Hepatic stellate cell (primary cell): ENCODE data around the gene FNBP1.

Source experiments
- DNase-seq: peaks from one replicate; pipeline ENCODE4 v3.0.0; 2011; ENCODE audit warnings: low spot score

The FNBP1 gene

DNA sequence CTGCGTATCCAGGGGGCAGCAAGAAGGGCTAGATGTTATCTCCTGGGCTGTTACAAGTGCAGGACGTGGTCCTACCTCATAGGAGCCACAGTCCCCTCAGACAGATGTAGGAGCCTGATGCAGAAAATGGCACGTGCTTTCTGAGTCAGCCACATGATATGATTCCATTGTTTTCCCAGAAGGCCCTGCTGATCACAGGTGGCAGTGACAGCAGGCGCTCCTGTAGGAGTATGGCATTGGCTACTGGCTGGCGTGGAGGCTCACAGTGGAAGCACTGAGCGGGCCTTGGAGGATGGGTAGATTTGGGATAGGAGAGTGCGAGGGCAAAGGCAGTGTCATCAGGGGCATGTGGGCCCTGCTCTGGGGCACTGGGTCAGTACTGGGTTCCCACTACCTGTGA, 185.8 kb downstream of the FNBP1 start:
- peak; percentile 37 for DNase-seq

DNA sequence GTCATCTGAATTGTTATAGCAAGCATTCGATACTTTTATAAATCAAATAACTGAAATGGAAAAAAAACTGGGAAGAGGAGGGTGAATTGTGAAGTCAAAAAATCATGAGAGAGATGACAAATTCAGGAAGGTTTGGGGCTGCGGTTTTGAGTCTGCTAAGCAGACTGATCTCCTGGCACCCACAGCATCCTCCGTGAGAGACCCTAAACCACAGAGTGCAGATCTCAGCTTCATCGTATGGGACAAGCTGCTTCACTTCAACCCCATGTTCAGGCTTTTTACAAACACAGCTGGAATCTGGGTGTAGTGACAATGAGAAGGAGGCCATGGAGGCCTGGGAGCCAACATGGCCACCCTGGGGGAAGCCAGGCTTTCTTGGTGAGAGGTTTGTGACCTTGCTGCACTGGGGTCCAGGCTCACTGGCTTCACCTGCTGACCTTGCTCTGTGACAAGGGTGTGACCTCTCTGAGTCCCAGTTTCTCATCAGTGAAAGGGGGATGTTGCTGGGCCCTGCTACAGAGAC, 188.3 kb downstream of the FNBP1 start:
- no peak for DNase-seq

DNA sequence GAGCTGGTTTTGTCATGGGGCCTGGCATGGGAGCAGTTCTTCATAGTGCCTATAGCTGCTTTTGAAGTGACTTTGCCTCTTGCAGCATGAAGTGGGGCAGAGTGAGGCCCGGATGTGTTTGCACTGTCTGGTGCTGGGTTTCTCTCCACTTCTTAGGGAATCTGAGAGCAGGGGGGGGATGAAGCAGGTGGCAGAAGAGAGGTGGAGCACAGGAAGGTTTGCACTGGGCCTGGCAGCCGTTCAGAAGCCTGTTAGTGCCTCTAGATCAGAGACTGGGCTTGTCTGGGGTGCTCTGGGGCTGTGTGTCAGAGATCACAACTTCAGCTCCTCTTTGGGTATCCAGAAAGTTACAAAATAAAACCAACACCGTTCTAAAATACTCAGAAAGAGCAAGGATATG, 189.4 kb downstream of the FNBP1 start:
- DNase-seq: no peak

DNA sequence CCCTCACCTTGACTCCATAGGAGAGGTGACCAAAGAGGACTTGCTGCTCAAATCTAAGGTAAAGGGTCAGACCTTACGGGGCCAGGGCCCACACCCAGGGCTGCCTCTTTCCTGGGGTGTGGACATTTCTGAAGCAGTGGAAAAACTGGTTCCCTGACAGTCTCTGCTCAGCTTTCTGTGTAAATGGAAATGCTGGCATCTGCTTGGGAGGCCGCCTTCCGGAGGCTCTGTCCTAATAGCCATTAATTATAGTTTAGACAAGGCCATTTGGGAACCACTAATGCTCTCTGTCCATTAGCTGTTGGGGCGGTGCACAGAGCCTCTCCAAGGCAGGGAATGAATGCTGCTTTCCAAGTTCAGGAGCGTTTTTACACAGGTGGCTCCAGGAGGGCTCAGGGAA, 190.4 kb downstream of the FNBP1 start:
- DNase-seq: no peak

DNA sequence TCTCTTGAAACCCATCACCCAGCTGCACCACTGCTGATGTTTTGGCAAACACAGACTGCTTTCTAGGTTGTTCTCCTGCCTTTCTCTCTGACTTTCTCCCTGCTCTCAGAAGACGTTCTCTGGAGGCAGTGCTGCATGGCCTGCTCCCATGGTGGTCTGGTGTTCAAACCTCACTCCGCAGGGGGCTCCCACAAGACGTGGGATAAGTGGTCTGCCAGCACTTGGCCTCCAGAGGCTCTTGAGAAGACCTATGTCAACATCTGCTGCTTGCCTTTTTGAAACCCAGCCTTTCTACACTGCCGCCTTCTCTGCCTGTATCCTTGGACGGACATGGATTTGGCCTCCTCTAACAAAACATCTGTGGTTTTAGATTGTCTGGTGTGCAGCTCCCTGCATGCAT, 191.2 kb downstream of the FNBP1 start:
- DNase-seq: no peak

DNA sequence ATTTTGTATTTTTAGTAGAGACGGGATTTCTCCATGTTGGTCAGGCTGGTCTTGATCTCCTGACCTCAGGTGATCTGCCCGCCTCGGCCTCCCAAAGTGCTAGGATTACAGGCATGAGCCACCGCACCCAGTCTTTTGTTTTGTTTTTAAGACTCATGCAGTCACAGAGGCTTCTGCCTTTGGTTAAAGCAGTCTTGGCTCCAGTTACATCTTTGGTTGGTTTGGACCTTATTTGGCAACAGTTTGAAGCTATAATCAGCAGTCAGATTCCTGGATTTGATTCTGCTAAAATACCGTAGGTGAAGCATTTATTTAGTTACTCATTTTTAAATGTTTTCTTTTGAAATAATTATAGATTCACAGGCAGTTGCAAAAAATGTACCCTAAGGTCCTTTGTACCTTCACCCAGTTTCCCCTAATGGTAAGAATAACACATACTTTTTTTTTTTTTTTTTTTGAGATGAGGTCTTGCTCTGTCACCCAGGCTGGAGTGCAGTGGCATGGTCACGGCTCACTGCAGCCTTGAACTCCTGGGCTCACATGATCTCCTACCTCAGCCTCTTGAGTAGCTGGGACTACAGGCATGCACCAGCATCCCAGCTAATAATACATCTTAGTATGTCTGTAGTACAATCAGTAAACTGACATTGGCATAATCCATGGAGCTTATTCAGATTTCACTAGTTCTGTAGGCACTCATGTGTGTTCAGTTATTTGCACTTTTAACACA, 192.0 kb downstream of the FNBP1 start:
- DNase-seq: no peak

DNA sequence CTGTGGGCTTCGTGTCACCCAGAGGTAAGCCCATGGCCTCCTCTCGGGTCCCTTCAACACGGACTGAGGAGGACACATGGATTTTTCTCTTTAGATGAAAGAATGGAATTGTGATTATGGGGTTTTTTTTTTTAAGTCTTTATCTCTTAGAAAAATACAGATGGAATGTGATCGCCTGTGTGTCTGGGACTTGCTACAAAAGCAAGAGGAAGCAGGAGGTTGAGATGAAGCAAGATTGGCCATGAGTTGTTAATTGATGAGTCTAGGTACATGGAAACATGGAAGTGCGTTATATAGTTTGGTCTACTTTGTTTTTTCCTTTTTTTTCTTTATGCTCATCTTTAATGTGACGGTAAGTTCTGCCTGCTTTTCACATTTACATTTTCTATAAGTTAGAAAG, 193.1 kb downstream of the FNBP1 start:
- DNase-seq: no peak

DNA sequence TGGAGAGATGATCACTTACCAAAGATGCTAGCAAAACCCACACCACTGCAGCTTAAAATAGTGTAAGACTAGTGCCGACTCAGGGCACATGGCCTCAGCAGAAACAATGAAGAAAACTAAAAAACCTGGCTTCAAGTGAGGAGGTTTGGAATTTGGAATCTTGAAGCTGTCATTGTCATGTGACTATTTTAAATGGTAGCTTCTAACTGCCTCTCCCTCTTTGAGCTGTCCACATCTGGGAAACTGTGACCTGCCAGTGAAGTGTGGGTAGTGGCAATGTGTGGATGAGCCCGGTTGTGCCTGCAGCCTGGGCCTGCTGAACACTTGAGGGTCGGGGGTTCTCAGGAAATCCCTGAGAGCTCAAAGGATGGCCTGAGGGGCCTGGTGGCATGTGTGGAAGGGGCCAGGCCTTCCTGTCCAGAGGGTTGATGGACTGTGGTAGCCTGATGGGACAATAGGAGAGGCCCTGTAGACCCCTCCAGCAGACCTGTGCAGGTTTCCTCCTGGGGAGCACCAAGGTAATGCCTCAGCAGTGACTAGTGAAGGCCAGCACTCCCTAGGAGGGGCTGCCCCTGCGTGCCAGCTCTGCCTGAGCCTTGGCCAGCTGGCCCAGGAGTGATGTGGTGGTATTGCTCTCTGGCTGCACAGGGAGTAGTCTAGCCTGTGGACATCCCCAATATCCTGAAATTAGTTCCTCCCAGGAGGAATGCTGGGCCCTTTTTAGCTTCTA, 194.1 kb downstream of the FNBP1 start:
- no peak for DNase-seq

DNA sequence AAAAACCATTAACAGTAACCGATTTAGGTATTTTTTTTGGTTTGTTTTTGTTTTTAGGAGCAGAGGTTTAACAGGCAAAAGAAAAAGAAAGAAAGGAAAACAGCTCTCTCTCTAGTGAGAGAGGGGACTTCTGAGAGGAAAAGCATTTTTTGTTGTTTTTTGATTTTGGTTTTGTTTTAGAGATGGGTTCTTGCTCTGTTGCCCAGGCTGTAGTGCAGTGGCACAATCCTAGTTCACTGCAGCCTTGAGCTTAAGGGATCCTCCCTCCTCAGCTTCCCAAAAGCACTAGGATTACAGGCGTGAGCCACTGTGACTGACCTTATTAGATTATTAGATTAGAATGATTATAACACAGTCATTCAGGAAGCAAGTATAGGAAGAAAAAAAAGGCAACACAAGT, 197.6 kb downstream of the FNBP1 start:
- no peak for DNase-seq

DNA sequence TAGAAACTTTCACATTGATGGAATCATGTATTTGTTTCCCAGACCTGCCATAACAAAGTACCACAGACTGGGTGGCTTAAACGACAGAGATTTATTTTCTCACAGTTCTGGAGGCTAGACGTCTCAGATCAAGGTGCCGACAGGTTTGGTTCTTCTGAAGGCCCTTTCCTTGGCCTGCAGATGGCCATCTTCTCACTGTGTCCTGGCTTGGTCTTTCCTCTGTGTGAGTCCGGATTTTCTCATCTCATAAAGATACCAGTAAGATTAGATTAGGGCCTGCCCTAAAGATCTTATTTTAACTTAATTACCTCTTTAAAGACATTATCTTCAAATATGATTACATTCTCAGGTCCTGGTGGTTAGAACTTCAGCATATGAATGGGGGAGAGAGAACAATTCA, 201.9 kb downstream of the FNBP1 start:
- no peak for DNase-seq

DNA sequence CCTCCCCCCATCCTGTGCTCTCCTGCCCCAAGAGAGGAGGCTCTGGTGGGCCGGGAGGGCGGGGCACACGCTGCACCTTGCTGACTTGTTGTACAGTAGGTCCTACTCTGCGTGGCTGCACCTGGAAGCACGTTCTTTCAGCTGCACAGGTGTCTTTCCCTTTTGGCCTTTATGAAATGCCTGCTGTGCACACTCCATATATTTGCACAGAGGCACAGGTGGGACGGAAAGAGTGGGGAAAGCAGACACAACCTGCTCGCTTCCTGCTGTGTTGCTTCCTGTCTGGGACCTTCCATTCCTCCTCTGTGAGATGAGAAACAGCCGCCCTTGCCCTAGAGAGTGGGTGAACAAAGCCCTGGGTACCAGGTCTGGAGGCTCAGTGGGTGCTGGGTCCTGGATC, 203.0 kb downstream of the FNBP1 start:
- DNase-seq: no peak

DNA sequence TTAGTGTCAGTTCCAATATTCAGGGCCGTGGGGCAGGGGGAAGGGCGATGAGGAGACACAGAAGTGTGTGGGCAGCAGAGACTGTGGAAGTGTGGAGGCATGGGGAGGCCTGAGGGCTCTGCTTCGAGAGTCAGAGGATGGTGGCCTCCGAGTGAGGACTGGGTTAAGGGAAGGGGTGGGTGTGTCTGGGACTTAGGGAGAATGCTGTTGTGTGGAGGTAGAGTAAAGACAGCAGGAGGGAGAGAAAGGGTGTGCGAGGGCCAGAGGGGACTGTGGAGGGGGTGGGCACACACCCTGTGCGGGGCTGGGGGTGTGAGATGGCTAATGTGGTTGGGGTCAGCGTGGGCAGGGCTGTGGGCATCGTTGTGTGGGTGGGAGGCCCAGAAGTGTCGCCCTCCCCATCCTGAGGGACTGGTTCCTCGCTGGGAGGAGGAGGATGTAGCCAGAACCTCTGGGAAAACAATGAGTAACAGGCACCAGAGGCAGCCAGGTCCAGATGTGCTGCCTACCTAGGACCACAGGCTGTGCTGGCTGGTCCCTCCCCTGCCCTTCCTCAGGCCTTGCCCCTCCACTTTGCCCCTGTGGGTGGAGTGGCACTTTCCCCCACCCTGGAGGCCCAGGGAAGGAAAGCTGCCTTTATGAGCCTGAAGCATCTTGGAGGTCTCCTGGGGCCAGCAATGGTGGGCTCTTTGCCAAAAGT, 203.5 kb downstream of the FNBP1 start:
- DNase-seq: no peak

DNA sequence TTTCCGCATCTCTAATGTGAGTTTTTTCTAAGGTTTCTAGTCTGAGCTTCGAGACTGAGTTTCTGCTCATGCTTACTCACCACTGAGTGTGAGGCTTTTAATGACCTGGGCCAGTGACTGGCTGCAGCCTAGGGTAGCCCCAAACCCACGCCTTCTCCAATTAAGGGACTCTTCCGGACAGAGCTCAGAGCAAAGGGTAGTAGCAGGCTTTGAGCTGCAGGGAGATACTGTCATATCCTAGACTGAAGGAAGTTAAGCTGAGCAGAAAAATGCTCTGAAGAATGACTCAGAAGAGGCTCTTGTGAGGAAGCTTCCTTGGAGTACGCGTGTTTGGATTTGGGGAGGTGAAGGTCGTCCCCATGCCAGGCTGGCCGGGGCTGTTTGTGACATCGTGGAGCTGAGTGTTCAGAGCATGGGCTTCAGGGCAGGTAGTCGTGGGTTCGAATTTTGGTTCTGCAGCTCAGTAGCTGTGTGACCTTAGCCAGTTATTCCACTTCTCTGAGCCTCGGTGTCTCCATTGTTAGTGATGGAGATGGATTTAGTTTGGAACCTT, 204.2 kb downstream of the FNBP1 start:
- peak; percentile 71 for DNase-seq
